ENCODE data around the gene MNDA.

Gene MNDA

GRCh38 chr1:158830074-158830677 is 975 bp upstream of the MNDA start:
- DNase-seq (ENCODE audit: extremely low spot score): no peak
- TF ChIP-seq FOXM1 (IDR thresholded peaks at IDR 0.05; ENCODE audit: borderline replicate concordance) (no peak), ZNF384 (IDR thresholded peaks at IDR 0.05) (no peak), TARDBP (IDR thresholded peaks at IDR 0.05) (no peak), HDGF (IDR thresholded peaks at IDR 0.05; ENCODE audit: borderline replicate concordance) (no peak), CTBP1 (IDR thresholded peaks at IDR 0.05; ENCODE audit: borderline replicate concordance) (no peak), SP1 (IDR thresholded peaks at IDR 0.05) (no peak), FOXA1 (IDR thresholded peaks at IDR 0.05) (no peak), ELF4 (IDR thresholded peaks at IDR 0.05) (no peak), BHLHE40 (IDR thresholded peaks at IDR 0.05; ENCODE audit: borderline replicate concordance) (no peak), NFRKB (IDR thresholded peaks at IDR 0.05) (no peak), FOXK2 (IDR thresholded peaks at IDR 0.05) (no peak), LEF1 (IDR thresholded peaks at IDR 0.05; ENCODE audit: borderline replicate concordance) (no peak), PKNOX1 (IDR thresholded peaks at IDR 0.05) (no peak), SUZ12 (IDR thresholded peaks at IDR 0.05) (no peak), ARNT (IDR thresholded peaks at IDR 0.05) (no peak), L3MBTL2 (conservative IDR thresholded peaks at IDR 0.05) (no peak)
- POLR2A ChIA-PET: no interaction called here
- CTCF ChIA-PET: no interaction called here

DNA sequence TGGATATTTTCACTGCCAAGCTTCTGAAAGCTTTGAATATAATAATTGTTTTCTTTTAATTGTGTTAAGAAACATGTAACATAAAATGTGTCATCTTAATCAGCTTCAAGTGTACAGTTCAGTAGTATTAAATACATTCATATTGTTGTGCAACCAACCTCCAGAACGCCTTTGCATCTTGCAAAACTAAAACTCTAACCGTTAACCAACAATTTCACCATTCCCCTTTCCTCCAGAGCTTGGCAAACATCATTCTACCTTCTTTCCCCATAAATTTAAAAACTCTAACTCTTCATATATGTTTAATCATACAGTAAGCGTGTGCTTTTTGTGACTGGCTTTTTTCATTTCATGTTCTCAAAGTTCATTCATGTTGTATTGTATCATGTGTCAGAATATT is 2.1 kb downstream of the MNDA start:
- POLR2A ChIA-PET: no interaction called here
- CTCF ChIA-PET: no interaction called here
- DNase-seq (ENCODE audit: extremely low spot score): no peak
- TF ChIP-seq L3MBTL2 (conservative IDR thresholded peaks at IDR 0.05) (no peak), HDGF (IDR thresholded peaks at IDR 0.05; ENCODE audit: borderline replicate concordance) (no peak), ZNF384 (IDR thresholded peaks at IDR 0.05) (no peak)

- TF ChIP-seq ZNF384 (IDR thresholded peaks at IDR 0.05) (no peak), LEF1 (IDR thresholded peaks at IDR 0.05; ENCODE audit: borderline replicate concordance) (no peak), SUZ12 (IDR thresholded peaks at IDR 0.05) (no peak), FOXK2 (IDR thresholded peaks at IDR 0.05) (no peak), L3MBTL2 (conservative IDR thresholded peaks at IDR 0.05) (no peak), SP1 (IDR thresholded peaks at IDR 0.05) (no peak), FOXA1 (IDR thresholded peaks at IDR 0.05) (no peak), CTBP1 (IDR thresholded peaks at IDR 0.05; ENCODE audit: borderline replicate concordance) (no peak), FOXM1 (IDR thresholded peaks at IDR 0.05; ENCODE audit: borderline replicate concordance) (no peak), ELF4 (IDR thresholded peaks at IDR 0.05) (no peak), BHLHE40 (IDR thresholded peaks at IDR 0.05; ENCODE audit: borderline replicate concordance) (no peak), NFRKB (IDR thresholded peaks at IDR 0.05) (no peak), TARDBP (IDR thresholded peaks at IDR 0.05) (no peak), PKNOX1 (IDR thresholded peaks at IDR 0.05) (no peak), ARNT (IDR thresholded peaks at IDR 0.05) (no peak), HDGF (IDR thresholded peaks at IDR 0.05; ENCODE audit: borderline replicate concordance) (no peak)
- POLR2A ChIA-PET: no interaction called here
- CTCF ChIA-PET: no interaction called here
- DNase-seq (ENCODE audit: extremely low spot score): no peak
These were observed 4.9 kb downstream of the MNDA start for GRCh38 chr1:158836038-158836437.

DNA sequence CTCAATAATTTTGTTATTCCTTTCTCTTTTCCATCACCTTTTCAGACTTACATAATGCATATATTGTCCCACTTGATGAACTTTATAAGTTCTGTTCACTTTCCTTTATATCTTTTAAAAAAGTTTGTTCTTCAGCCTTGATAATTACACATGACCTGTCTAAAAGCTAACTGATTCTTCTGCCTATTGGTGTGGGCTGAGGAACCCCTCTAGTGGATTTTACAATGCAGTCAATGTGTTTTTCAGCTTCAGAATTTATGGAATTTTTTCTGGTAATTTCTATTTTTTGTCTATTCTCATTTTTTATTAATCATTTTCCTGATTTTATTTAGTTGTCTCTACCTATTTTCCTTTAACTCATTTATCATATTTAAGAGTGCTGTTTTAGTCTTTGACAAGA is 7.5 kb downstream of the MNDA start:
- POLR2A ChIA-PET: no interaction called here
- CTCF ChIA-PET: no interaction called here
- TF ChIP-seq L3MBTL2 (conservative IDR thresholded peaks at IDR 0.05) (no peak), LEF1 (IDR thresholded peaks at IDR 0.05; ENCODE audit: borderline replicate concordance) (no peak), FOXM1 (IDR thresholded peaks at IDR 0.05; ENCODE audit: borderline replicate concordance) (no peak), HDGF (IDR thresholded peaks at IDR 0.05; ENCODE audit: borderline replicate concordance) (no peak), PKNOX1 (IDR thresholded peaks at IDR 0.05) (no peak), ZNF384 (IDR thresholded peaks at IDR 0.05) (no peak), SUZ12 (IDR thresholded peaks at IDR 0.05) (no peak), FOXK2 (IDR thresholded peaks at IDR 0.05) (no peak), ELF4 (IDR thresholded peaks at IDR 0.05) (no peak), SP1 (IDR thresholded peaks at IDR 0.05) (no peak), BHLHE40 (IDR thresholded peaks at IDR 0.05; ENCODE audit: borderline replicate concordance) (no peak), NFRKB (IDR thresholded peaks at IDR 0.05) (no peak), CTBP1 (IDR thresholded peaks at IDR 0.05; ENCODE audit: borderline replicate concordance) (no peak), TARDBP (IDR thresholded peaks at IDR 0.05) (no peak), ARNT (IDR thresholded peaks at IDR 0.05) (no peak), FOXA1 (IDR thresholded peaks at IDR 0.05) (no peak)
- no peak for DNase-seq (ENCODE audit: extremely low spot score)

DNA sequence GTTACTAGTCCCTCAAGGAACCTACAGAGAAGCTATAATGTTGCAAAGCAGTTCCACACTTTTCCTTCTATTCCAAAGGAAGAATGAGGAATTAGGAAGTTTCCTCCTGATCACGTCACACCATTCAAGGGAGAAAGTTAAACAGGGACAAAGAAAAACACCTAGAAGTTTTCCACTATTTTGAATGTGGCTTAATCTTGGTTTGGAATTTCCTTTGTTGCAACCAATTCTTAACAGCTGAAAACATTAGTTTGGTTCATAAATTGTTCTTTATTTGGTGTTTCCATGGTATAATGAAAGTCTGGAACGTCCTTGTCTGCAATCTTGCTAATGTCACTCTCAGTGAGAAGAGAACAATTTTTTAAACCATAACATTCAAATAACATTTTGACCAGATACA is 8.4 kb downstream of the MNDA start:
- CTCF ChIA-PET: no interaction called here
- DNase-seq (ENCODE audit: extremely low spot score): no peak
- TF ChIP-seq SP1 (IDR thresholded peaks at IDR 0.05) (no peak), ZNF384 (IDR thresholded peaks at IDR 0.05) (no peak), ELF4 (IDR thresholded peaks at IDR 0.05) (no peak), CTBP1 (IDR thresholded peaks at IDR 0.05; ENCODE audit: borderline replicate concordance) (no peak), BHLHE40 (IDR thresholded peaks at IDR 0.05; ENCODE audit: borderline replicate concordance) (no peak), ARNT (IDR thresholded peaks at IDR 0.05) (no peak), L3MBTL2 (conservative IDR thresholded peaks at IDR 0.05) (no peak), FOXA1 (IDR thresholded peaks at IDR 0.05) (no peak), TARDBP (IDR thresholded peaks at IDR 0.05) (no peak), HDGF (IDR thresholded peaks at IDR 0.05; ENCODE audit: borderline replicate concordance) (no peak), FOXM1 (IDR thresholded peaks at IDR 0.05; ENCODE audit: borderline replicate concordance) (no peak), SUZ12 (IDR thresholded peaks at IDR 0.05) (no peak), LEF1 (IDR thresholded peaks at IDR 0.05; ENCODE audit: borderline replicate concordance) (no peak), PKNOX1 (IDR thresholded peaks at IDR 0.05) (no peak)
- POLR2A ChIA-PET: no interaction called here

All from HEK293T (cell line).